ENCODE data around the gene ENTPD5.

DNA sequence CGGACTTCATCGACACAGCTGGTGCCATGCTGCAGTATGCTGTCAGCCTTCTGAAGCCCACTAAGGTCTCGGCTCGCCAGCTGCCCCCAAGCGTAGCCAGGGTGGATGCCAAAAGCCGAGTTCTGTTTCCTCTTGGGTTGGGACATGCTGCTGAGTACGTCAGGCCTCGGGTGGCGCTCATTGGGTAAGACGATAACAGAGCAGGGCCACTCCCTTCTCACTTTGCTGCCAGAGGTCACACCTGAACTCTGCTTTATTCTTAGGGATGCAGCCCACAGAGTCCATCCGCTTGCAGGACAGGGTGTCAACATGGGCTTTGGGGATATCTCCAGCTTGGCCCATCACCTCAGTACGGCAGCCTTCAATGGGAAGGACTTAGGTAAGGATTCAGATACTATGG is 57.9 kb downstream of the ENTPD5 start:
- TF ChIP-seq, protein P1, sequence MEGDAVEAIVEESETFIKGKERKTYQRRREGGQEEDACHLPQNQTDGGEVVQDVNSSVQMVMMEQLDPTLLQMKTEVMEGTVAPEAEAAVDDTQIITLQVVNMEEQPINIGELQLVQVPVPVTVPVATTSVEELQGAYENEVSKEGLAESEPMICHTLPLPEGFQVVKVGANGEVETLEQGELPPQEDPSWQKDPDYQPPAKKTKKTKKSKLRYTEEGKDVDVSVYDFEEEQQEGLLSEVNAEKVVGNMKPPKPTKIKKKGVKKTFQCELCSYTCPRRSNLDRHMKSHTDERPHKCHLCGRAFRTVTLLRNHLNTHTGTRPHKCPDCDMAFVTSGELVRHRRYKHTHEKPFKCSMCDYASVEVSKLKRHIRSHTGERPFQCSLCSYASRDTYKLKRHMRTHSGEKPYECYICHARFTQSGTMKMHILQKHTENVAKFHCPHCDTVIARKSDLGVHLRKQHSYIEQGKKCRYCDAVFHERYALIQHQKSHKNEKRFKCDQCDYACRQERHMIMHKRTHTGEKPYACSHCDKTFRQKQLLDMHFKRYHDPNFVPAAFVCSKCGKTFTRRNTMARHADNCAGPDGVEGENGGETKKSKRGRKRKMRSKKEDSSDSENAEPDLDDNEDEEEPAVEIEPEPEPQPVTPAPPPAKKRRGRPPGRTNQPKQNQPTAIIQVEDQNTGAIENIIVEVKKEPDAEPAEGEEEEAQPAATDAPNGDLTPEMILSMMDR (conservative IDR thresholded peaks at IDR 0.05; ENCODE audit: low read length) = no peak
- no peak for TF ChIP-seq EZH2phosphoT487 (IDR thresholded peaks at IDR 0.05; ENCODE audit: borderline replicate concordance, low read depth, low read length)

Data from OCI-LY7 (cell line).